GM10266 (cell line): ENCODE results near the gene CCDC43.
"Not testable (repeated sequence)": the region's sequence is repeated elsewhere in the genome, so short reads cannot be mapped to it uniquely, and the experiment has no call there.

Source experiments
- DNase-seq: peaks from one replicate; pipeline ENCODE4 v3.0.0; 2012; ENCODE audit errors: extremely low spot score
- TF ChIP-seq, protein P1 (sequence below): IDR thresholded peaks from 2 replicates; pipeline ENCODE4 v1.5.1; 2012; ENCODE audit warnings: mild to moderate bottlenecking, low read depth; ENCODE audit not compliant: control insufficient read depth, insufficient read depth; ENCODE audit errors: missing control alignments

CCDC43 gene

DNA sequence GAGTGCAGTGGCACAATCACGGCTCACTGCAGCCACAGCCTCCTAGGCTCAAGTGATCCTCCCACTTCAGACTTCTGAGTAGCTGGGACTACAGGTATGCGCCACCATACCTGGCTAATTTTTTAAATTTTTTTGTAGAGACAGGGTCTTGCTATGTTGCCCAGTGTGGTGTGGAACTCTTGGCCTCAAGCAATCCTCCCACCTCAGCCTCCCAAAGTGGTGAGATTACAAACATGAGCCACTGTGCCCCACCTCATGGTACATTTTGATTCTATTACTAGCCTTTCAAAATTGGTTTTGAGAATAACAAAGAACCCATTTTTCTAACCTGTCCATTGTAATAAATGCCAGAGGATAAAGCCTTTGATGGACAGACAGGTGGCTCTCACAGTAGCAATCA lies 1.4 kb downstream of the CCDC43 start:
- TF ChIP-seq, protein P1, sequence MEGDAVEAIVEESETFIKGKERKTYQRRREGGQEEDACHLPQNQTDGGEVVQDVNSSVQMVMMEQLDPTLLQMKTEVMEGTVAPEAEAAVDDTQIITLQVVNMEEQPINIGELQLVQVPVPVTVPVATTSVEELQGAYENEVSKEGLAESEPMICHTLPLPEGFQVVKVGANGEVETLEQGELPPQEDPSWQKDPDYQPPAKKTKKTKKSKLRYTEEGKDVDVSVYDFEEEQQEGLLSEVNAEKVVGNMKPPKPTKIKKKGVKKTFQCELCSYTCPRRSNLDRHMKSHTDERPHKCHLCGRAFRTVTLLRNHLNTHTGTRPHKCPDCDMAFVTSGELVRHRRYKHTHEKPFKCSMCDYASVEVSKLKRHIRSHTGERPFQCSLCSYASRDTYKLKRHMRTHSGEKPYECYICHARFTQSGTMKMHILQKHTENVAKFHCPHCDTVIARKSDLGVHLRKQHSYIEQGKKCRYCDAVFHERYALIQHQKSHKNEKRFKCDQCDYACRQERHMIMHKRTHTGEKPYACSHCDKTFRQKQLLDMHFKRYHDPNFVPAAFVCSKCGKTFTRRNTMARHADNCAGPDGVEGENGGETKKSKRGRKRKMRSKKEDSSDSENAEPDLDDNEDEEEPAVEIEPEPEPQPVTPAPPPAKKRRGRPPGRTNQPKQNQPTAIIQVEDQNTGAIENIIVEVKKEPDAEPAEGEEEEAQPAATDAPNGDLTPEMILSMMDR, result no peak
- DNase-seq, result no peak

GRCh38 chr17:44687756-44688155 lies 1.8 kb downstream of the CCDC43 start:
- TF ChIP-seq, protein P1, result no peak

DNA sequence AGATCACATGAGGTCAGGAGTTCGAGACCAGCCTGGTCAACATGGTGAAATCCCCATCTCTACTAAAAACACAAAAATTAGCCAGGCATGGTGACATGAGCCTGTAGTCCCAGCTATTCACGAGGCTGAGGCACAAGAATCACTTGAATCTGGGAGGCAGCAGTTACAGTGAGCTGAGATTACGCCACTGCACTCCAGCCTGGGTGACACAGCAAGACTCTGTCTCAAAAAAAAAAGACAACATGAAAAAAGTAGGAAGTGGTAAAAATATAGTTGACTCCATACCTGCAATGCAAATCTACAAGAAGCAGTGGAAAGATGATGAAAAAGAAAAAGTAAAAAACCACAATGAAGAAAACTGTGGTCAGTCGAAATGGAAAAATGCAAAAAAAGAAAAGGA lies 6.3 kb downstream of the CCDC43 start:
- not testable (repeated sequence) for DNase-seq

More at GRCh38 chr17:44687756-44688155, 1.8 kb downstream of the CCDC43 start:
- DNase-seq, result no peak

- DNase-seq, result no peak
- TF ChIP-seq, protein P1, result no peak
Observed at GRCh38 chr17:44677136-44677535, 12.4 kb downstream of the CCDC43 start.

DNA sequence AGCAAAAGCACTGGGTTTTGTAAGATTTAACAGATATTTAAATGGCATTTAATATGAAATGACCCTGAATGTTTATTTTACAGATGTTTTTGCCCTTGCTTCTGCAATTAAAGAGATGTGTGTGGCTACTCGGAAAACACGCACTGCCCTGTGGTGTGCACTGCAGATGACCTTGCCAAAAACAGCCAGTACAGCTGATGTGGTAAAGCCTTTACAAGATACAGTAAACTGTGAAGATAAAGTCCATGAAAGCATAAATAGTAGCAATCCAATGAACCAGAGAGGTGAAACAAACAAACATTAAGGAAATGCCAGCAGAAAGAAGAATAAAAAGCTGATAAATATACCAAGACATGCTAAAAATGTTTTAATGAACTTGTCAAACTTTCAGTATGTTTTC lies 15.7 kb downstream of the CCDC43 start:
- no peak for DNase-seq
- TF ChIP-seq, protein P1, result no peak

DNA sequence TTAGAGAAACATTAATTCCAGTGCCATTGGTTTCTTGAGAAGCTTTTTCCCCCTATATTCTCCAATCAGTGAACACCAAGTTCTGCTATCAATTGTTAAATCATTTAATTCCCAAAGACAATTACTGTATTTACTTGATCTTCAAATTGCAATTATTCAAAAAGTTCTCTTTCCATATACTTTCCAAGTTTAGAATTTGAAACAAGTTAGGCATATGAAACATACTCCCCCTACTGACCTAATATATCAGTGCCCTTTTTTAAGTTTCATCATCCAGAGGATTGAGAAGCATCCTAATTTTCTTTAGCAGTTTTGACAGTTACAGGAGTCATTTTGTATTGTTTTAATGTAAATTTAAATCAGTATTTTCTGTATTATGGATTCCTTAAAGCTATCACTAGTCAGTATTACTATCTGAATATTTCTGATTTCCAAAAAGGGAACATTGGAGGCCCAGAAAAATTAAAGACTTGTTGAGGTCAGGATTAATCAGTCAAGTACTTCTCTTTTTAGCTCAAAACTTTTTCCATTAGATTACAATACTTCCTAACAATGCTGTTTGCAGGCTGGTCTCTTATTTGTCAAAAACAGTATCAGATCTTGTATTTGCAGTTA lies 17.0 kb downstream of the CCDC43 start:
- TF ChIP-seq, protein P1, result peak; percentile 36
- DNase-seq, result no peak

DNA sequence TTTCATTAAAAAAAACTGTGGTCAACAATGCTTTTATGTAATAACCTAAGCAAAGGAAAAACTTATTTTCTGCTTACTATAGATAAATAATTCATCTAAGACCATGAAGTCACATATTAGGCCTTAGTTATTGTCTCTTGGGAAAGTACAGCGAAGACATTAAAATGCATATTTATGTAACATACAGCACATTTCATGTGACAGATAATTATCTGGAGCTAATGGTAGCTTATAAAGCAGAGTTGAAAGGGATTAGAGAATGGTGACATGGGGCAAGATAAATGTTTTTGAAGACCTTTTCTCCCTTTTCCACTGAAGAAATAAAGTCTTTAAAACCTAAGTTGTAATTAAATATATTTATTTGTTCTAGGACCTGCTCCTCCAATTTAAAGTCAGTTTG lies 23.6 kb downstream of the CCDC43 start:
- TF ChIP-seq, protein P1, result no peak
- DNase-seq, result no peak

GRCh38 chr17:44664867-44665266 lies 24.7 kb downstream of the CCDC43 start:
- TF ChIP-seq, protein P1, result no peak
- no peak for DNase-seq
